GM13977 (cell line): ENCODE measurements around the gene PRSS27.
"Not testable (repeated sequence)": the region's sequence is repeated elsewhere in the genome, so short reads cannot be mapped to it uniquely, and the experiment has no call there.

ENCODE experiments used
- DNase-seq: peaks from one replicate; pipeline ENCODE4 v3.0.0; 2012; ENCODE audit warnings: low spot score
- CTCF ChIP-seq: IDR thresholded peaks from 2 replicates; pipeline ENCODE4 v1.5.1; 2012; ENCODE audit warnings: mild to moderate bottlenecking, control low read depth; ENCODE audit not compliant: insufficient read depth; ENCODE audit errors: extremely low read depth, missing control alignments
- in situ Hi-C: fragments of 300-500 bp; cut with MboI; formaldehyde crosslinking; loops from one replicate; pipeline ENCODE4 v1.12.0; 2022; ENCODE audit warnings: low sequenced_read_pairs, low pct_unique_long_range_greater_than_20kb, mixed read lengths, inconsistent platforms; ENCODE audit not compliant: unreplicated experiment

PRSS27 gene

GRCh38 chr16:2692948-2693651, 26.9 kb downstream of the PRSS27 start:
- TF ChIP-seq CTCF: no peak
- in situ Hi-C loops: no loop called here
- DNase-seq: no peak

GRCh38 chr16:2692251-2692947, 27.6 kb downstream of the PRSS27 start:
- no peak for TF ChIP-seq CTCF
- in situ Hi-C loops: no loop called here
- no peak for DNase-seq

GRCh38 chr16:2691491-2692248, 28.4 kb downstream of the PRSS27 start:
- in situ Hi-C loops: no loop called here
- DNase-seq: no peak
- TF ChIP-seq CTCF: no peak

- TF ChIP-seq CTCF: no peak
- DNase-seq: no peak
- in situ Hi-C loops: no loop called here
These were observed 29.2 kb downstream of the PRSS27 start for GRCh38 chr16:2690852-2691251.

GRCh38 chr16:2689968-2690801, 29.8 kb downstream of the PRSS27 start:
- DNase-seq: no peak
- TF ChIP-seq CTCF: no peak
- in situ Hi-C loops: no loop called here

GRCh38 chr16:2689422-2689821, 30.6 kb downstream of the PRSS27 start:
- DNase-seq, in situ Hi-C loops: not testable (repeated sequence)
